Caco-2 (cell line): ENCODE results near the gene CNKSR2. TPM values are rescaled to one million over a fixed set of nuclear protein-coding genes. Genes with fewer than 3 reads are reported as not detected.
"Not testable (repeated sequence)": the region's sequence is repeated elsewhere in the genome, so short reads cannot be mapped to it uniquely, and the experiment has no call there.

Experiments
- BruUV-seq: library from RNA; stranded (reverse); fragments of 400-500 nt; replicated peaks from 2 replicates; lab custom pipeline; 2021; lab: Mats Ljungman, UMichigan
- CTCF ChIA-PET: fragments of 300-600 bp; sonication (Branson Sonifier 250); formaldehyde crosslinking; loops from one replicate; lab custom pipeline; 2022; ENCODE audit warnings: antibody characterized with exemption; lab: Charles Lee
- POLR2A ChIA-PET: fragments of 300-600 bp; sonication (Branson Sonifier 250); formaldehyde crosslinking; loops from one replicate; lab custom pipeline; 2022; ENCODE audit warnings: antibody characterized with exemption; lab: Charles Lee
- DNase-seq, 2 experiments: peaks; one replicate each; pipeline versions ENCODE4 v3.0.0 to v3.0.0-alpha.2; 2020 to 2022
- H3K27me3 ChIP-seq: replicated peaks from 2 replicates; pipeline ENCODE4 v1.6.0; 2011; ENCODE audit warnings: low read length; ENCODE audit not compliant: control insufficient read depth, insufficient read depth
- H3K36me3 ChIP-seq: 2 replicates; pipeline ENCODE4 v1.5.1; 2011; ENCODE audit warnings: low read length; ENCODE audit not compliant: control insufficient read depth, insufficient read depth
- H3K4me1 ChIP-seq: fragments of 250-450 bp; sonication (Bioruptor Pico); 2 replicates; pipeline ENCODE4 v1.5.1; 2020; ENCODE audit warnings: mild to moderate bottlenecking
- H3K4me3 ChIP-seq: 2 replicates; pipeline ENCODE4 v1.5.1; 2011; ENCODE audit warnings: low read depth, mild to moderate bottlenecking, control low read depth, low read length
- H3K9me3 ChIP-seq: fragments of 250-450 bp; sonication (Bioruptor Pico); 2 replicates; pipeline ENCODE4 v1.5.1; 2020; ENCODE audit warnings: mild to moderate bottlenecking, moderate library complexity
- H3K27ac Mint-ChIP-seq: one replicate; pipeline ENCODE4 v1.8.0; 2022; ENCODE audit warnings: mixed read lengths; ENCODE audit not compliant: unreplicated experiment
- H3K27me3 Mint-ChIP-seq: one replicate; pipeline ENCODE4 v1.8.0; 2022; ENCODE audit warnings: mixed read lengths; ENCODE audit not compliant: insufficient read depth, unreplicated experiment
- H3K36me3 Mint-ChIP-seq: one replicate; pipeline ENCODE4 v1.8.0; 2022; ENCODE audit warnings: mild to moderate bottlenecking, mixed read lengths; ENCODE audit not compliant: insufficient read depth, unreplicated experiment
- H3K4me1 Mint-ChIP-seq: one replicate; pipeline ENCODE4 v1.8.0; 2022; ENCODE audit warnings: low read depth, mixed read lengths; ENCODE audit not compliant: unreplicated experiment
- H3K4me3 Mint-ChIP-seq: one replicate; pipeline ENCODE4 v1.8.0; 2022; ENCODE audit warnings: mild to moderate bottlenecking, moderate library complexity, mixed read lengths; ENCODE audit not compliant: unreplicated experiment
- H3K9me3 Mint-ChIP-seq: one replicate; pipeline ENCODE4 v1.8.0; 2022; ENCODE audit warnings: mixed read lengths; ENCODE audit not compliant: unreplicated experiment
- intact Hi-C: fragments of 100-400 bp; cut with micrococcal nuclease; formaldehyde crosslinking; loops from one replicate; pipeline ENCODE4 v1.10.0; 2022; ENCODE audit not compliant: unreplicated experiment
- total RNA-seq: library from RNA; stranded (reverse); gene quantifications from 2 replicates; pipeline ENCODE4 v1.2.3, GENCODE V29; 2022
- TF ChIP-seq, protein P1 (sequence below), 2 experiments: fragments of 200-600 bp in 1 of 2; IDR thresholded peaks; 1 replicate in 1 of 2; 2 replicates in 1 of 2; pipeline versions ENCODE4 v1.5.1 to v1.8.0; 2011 to 2022; ENCODE audit warnings: antibody characterized with exemption in 1 of 2, control low read depth in 1 of 2, inconsistent platforms in 1 of 2, low read depth in 1 of 2, low read length in 1 of 2, mild to moderate bottlenecking in 1 of 2, moderate library complexity in 1 of 2; ENCODE audit not compliant: insufficient read depth in 1 of 2, severe bottlenecking in 1 of 2, unreplicated experiment in 1 of 2

CNKSR2 gene
- total RNA-seq, 1 experiment from 2014 or later, result not detected

DNA sequence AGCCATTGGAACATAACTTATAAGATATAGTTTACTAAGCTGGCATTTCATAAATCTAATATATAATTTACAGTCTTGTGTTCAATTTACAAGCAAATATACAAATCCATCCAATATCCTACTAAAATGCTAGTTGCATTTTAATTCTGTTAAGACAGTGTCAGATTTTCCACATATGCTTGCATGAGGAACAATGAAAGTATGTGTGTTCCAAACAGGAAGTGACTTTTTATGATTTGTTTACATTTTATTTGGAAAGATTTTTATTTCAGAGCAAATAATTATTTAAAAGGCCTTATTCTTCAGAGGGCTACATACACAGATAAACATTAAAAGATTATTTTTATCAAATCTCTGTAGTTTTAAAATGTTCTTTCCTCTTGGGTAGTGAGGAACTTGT lies 153.9 kb downstream of the CNKSR2 start:
- BruUV-seq, result no TSS peak
- DNase-seq, result no peak
- intact Hi-C loops, result no loop called here

DNA sequence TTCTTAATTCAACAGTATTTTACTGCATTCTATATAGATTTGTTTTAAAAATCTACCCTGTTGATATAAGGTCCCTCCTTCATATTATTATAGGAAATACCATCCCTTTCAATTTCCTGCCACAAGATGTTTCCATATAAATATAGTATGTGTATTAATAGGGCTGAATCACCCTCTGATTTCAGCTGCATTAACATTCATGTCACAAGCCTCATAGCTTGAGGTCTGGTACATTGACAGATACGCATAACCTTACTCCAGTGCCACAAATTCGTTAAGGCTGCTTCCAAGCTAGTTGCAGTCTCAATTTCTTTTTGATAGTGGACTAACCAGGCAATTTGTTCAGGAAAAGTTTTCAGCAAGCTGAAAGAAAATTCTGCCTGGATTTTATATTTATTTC lies 155.6 kb downstream of the CNKSR2 start:
- H3K9me3 Mint-ChIP-seq, result no peaks in the 10 kb centered on the region
- Histone ChIP-seq H3K27me3 (no peaks in the 10 kb centered on the region), H3K36me3 (no peaks in the 10 kb centered on the region), H3K4me1 (no peaks in the 10 kb centered on the region), H3K9me3 (no peaks in the 10 kb centered on the region), H3K4me3 (no peak overlapping the region)
- ChIA-PET CTCF (no interaction called here), POLR2A (no interaction called here)
- no TSS peak for BruUV-seq
- no peaks in the 10 kb centered on the region for H3K36me3 Mint-ChIP-seq
- no peak overlapping the region for H3K27ac Mint-ChIP-seq
- no peaks in the 10 kb centered on the region for H3K4me1 Mint-ChIP-seq
- DNase-seq, result no peak
- no peak overlapping the region for H3K4me3 Mint-ChIP-seq
- TF ChIP-seq, protein P1, sequence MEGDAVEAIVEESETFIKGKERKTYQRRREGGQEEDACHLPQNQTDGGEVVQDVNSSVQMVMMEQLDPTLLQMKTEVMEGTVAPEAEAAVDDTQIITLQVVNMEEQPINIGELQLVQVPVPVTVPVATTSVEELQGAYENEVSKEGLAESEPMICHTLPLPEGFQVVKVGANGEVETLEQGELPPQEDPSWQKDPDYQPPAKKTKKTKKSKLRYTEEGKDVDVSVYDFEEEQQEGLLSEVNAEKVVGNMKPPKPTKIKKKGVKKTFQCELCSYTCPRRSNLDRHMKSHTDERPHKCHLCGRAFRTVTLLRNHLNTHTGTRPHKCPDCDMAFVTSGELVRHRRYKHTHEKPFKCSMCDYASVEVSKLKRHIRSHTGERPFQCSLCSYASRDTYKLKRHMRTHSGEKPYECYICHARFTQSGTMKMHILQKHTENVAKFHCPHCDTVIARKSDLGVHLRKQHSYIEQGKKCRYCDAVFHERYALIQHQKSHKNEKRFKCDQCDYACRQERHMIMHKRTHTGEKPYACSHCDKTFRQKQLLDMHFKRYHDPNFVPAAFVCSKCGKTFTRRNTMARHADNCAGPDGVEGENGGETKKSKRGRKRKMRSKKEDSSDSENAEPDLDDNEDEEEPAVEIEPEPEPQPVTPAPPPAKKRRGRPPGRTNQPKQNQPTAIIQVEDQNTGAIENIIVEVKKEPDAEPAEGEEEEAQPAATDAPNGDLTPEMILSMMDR (IDR thresholded peaks at IDR 0.05; ENCODE audit: insufficient read depth in 1 of 2, low read depth in 1 of 2, low read length in 1 of 2, severe bottlenecking in 1 of 2, unreplicated experiment in 1 of 2), result no peak
- intact Hi-C loops, result no loop called here
- H3K27me3 Mint-ChIP-seq, result no peaks in the 10 kb centered on the region

More for the DNA sequence above, 153.9 kb downstream of the CNKSR2 start:
- no peaks in the 10 kb centered on the region for H3K9me3 Mint-ChIP-seq
- no peaks in the 10 kb centered on the region for H3K4me1 ChIP-seq
- no peaks in the 10 kb centered on the region for H3K9me3 ChIP-seq
- H3K27me3 ChIP-seq, result no peaks in the 10 kb centered on the region
- H3K36me3 ChIP-seq, result no peaks in the 10 kb centered on the region
- H3K4me3 ChIP-seq, result no peak overlapping the region
- no peak overlapping the region for H3K4me3 Mint-ChIP-seq
- ChIA-PET POLR2A (no interaction called here), CTCF (no interaction called here)
- no peak overlapping the region for H3K27ac Mint-ChIP-seq
- no peaks in the 10 kb centered on the region for H3K36me3 Mint-ChIP-seq
- TF ChIP-seq, protein P1 (IDR thresholded peaks at IDR 0.05; ENCODE audit: insufficient read depth in 1 of 2, low read depth in 1 of 2, low read length in 1 of 2, severe bottlenecking in 1 of 2, unreplicated experiment in 1 of 2), result no peak
- H3K4me1 Mint-ChIP-seq, result no peaks in the 10 kb centered on the region
- no peaks in the 10 kb centered on the region for H3K27me3 Mint-ChIP-seq

GRCh38 chrX:21544642-21545041 lies 170.4 kb downstream of the CNKSR2 start:
- H3K4me3 ChIP-seq, H3K4me3 Mint-ChIP-seq, BruUV-seq, H3K36me3 Mint-ChIP-seq, intact Hi-C loops, H3K27ac Mint-ChIP-seq, CTCF ChIA-PET, H3K36me3 ChIP-seq, H3K9me3 Mint-ChIP-seq, H3K9me3 ChIP-seq, H3K4me1 Mint-ChIP-seq, H3K27me3 ChIP-seq, DNase-seq, POLR2A ChIA-PET, H3K27me3 Mint-ChIP-seq, H3K4me1 ChIP-seq: not testable (repeated sequence)

DNA sequence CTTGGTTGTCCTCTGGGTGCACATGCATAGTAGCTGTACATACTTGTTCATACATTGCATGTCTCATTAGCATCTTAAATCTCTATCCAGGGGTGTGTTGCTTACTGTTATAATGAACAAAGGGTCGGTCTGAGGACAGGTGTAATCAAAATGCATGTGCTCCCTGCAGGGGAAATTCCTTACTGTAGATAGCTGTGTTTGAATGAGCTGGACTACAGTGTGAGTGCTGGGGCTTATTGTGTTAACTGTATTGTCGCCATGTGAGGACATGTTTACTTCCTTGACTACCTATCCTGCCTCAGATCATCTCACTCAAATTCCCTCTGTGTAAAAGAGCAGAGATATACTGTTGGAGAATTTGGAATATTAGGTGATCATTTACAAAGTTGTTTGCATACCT lies 185.2 kb downstream of the CNKSR2 start:
- Histone ChIP-seq H3K36me3 (no peaks in the 10 kb centered on the region), H3K27me3 (no peaks in the 10 kb centered on the region), H3K9me3 (no peaks in the 10 kb centered on the region), H3K4me3 (no peak overlapping the region), H3K4me1 (no peaks in the 10 kb centered on the region)
- CTCF ChIA-PET, result interaction anchor here (1.0 kb wide), 1 partner anchor 166 kb away, joined by 3 read pairs; no protein-coding TSS in a partner anchor
- Mint-ChIP-seq H3K27ac (no peak overlapping the region), H3K4me3 (no peak overlapping the region), H3K27me3 (no peaks in the 10 kb centered on the region), H3K4me1 (no peaks in the 10 kb centered on the region), H3K36me3 (no peaks in the 10 kb centered on the region), H3K9me3 (peaks cover 16% of the 10 kb centered on the region)
- POLR2A ChIA-PET, result no interaction called here
- no TSS peak for BruUV-seq
- intact Hi-C loops, result no loop called here
- TF ChIP-seq, protein P1 (IDR thresholded peaks at IDR 0.05; ENCODE audit: insufficient read depth in 1 of 2, low read depth in 1 of 2, low read length in 1 of 2, severe bottlenecking in 1 of 2, unreplicated experiment in 1 of 2), result no peak
- no peak for DNase-seq
